DMS 273 (cell line): Measurements from ENCODE around the gene RSRC1.
"Not testable (repeated sequence)": the region's sequence is repeated elsewhere in the genome, so short reads cannot be mapped to it uniquely, and the experiment has no call there.

Source experiments
- DNase-seq: peaks from one replicate; lab custom pipeline; 2025; ENCODE audit not compliant: unreplicated experiment; lab: John Stamatoyannopoulos, UW

Gene RSRC1

GRCh38 chr3:158384019-158384418 is 274.1 kb downstream of the RSRC1 start:
- no peak for DNase-seq

GRCh38 chr3:158395421-158395820 is 285.5 kb downstream of the RSRC1 start:
- DNase-seq: no peak

- DNase-seq: no peak
These were observed 292.7 kb downstream of the RSRC1 start for GRCh38 chr3:158402590-158402989.

GRCh38 chr3:158403013-158403412 is 293.1 kb downstream of the RSRC1 start:
- no peak for DNase-seq

- DNase-seq: no peak
These were observed 294.3 kb downstream of the RSRC1 start for GRCh38 chr3:158404131-158404718.

- peak; percentile 73 for DNase-seq
These were observed 295.6 kb downstream of the RSRC1 start for GRCh38 chr3:158405507-158405906.

GRCh38 chr3:158407844-158408517 is 298.1 kb downstream of the RSRC1 start:
- no peak for DNase-seq

- not testable (repeated sequence) for DNase-seq
These were observed 298.6 kb downstream of the RSRC1 start for GRCh38 chr3:158408518-158408897.

GRCh38 chr3:158418035-158418434 is 308.1 kb downstream of the RSRC1 start:
- DNase-seq: no peak

- no peak for DNase-seq
These were observed 310.1 kb downstream of the RSRC1 start for GRCh38 chr3:158419820-158420653.

- no peak for DNase-seq
These were observed 310.9 kb downstream of the RSRC1 start for GRCh38 chr3:158420654-158421396.

GRCh38 chr3:158430448-158430847 is 320.6 kb downstream of the RSRC1 start:
- DNase-seq: no peak

GRCh38 chr3:158430968-158431367 is 321.1 kb downstream of the RSRC1 start:
- no peak for DNase-seq

- DNase-seq: peak; percentile 65
These were observed 321.9 kb downstream of the RSRC1 start for GRCh38 chr3:158431829-158432228.

- DNase-seq: peak; percentile 86
These were observed 324.6 kb downstream of the RSRC1 start for GRCh38 chr3:158434412-158435038.

- DNase-seq: no peak
These were observed 333.7 kb downstream of the RSRC1 start for GRCh38 chr3:158443632-158444031.

- no peak for DNase-seq
These were observed 337.5 kb downstream of the RSRC1 start for GRCh38 chr3:158447408-158447807.

GRCh38 chr3:158451405-158452055 is 341.6 kb downstream of the RSRC1 start:
- no peak for DNase-seq

- no peak for DNase-seq
These were observed 342.4 kb downstream of the RSRC1 start for GRCh38 chr3:158452334-158452733.

GRCh38 chr3:158453004-158453403 is 343.1 kb downstream of the RSRC1 start:
- no peak for DNase-seq
